Transverse colon (tissue), 4 donors: ENCODE results near the gene MTTP. TPM values are rescaled to one million over a fixed set of nuclear protein-coding genes. Genes with fewer than 3 reads are reported as not detected.

Experiments
- DNase-seq: peaks from one replicate; pipeline ENCODE4 v3.0.0-alpha.2; 2019
- H3K27ac ChIP-seq, 4 donors: fragments of 200-600 bp; sonication (generic); 2 replicates each; pipeline ENCODE4 v1.5.1; 2016 to 2018; ENCODE audit warnings: inconsistent platforms in 4 of 4
- H3K27me3 ChIP-seq: fragments of 200-600 bp; sonication (generic); 2 replicates; pipeline ENCODE4 v1.5.1; 2017; ENCODE audit warnings: inconsistent platforms
- H3K36me3 ChIP-seq, 4 donors: fragments of 200-600 bp; sonication (generic); 2 replicates each; pipeline ENCODE4 v1.5.1; 2017 to 2019; ENCODE audit warnings: inconsistent platforms in 4 of 4
- H3K4me1 ChIP-seq, 4 donors: fragments of 200-600 bp; sonication (generic); 2 replicates each; pipeline ENCODE4 v1.5.1; 2017 to 2020; ENCODE audit warnings: inconsistent platforms in 4 of 4
- H3K4me3 ChIP-seq, 4 donors: fragments of 200-600 bp; sonication (generic); 1 replicate in 1 of 4; 2 replicates in 3 of 4; pipeline versions ENCODE4 v1.5.1 to v1.6.1; 2017 to 2019; ENCODE audit warnings: inconsistent platforms in 4 of 4
- H3K9me3 ChIP-seq, 2 donors: fragments of 200-600 bp; sonication (generic); 2 replicates each; pipeline ENCODE4 v1.5.1; 2017 to 2019; ENCODE audit warnings: inconsistent platforms in 2 of 2
- EP300 ChIP-seq: sonication (generic); formaldehyde crosslinking; IDR thresholded peaks from one replicate; pipeline ENCODE4 v1.6.1; 2017; ENCODE audit warnings: antibody characterized with exemption, low read depth
- POLR2A ChIP-seq: fragments of 450-650 bp; IDR thresholded peaks from one replicate; pipeline ENCODE4 v1.6.1; 2016; ENCODE audit warnings: antibody characterized with exemption, mild to moderate bottlenecking, moderate library complexity
- POLR2AphosphoS5 ChIP-seq, 3 donors: sonication (generic); formaldehyde crosslinking; IDR thresholded peaks; one replicate each; pipeline ENCODE4 v1.6.1; 2016; ENCODE audit warnings: antibody characterized with exemption in 3 of 3
- WGBS, 2 donors: methylation state at CpG; one replicate each; pipeline ENCODE4 v1.1.5; 2018; ENCODE audit warnings: low coverage in 1 of 2; 5-methylcytosine and 5-hydroxymethylcytosine counted together
- in situ Hi-C, 4 donors: fragments of 200-750 bp; cut with MboI; loops; one replicate each; pipeline versions ENCODE4 v1.15.0 to v1.15.1; 2017; ENCODE audit warnings: low sequenced_read_pairs in 3 of 4, low pct_ligation_motif_present in 1 of 4, low pct_unique_long_range_greater_than_20kb in 1 of 4
- intact Hi-C: fragments of 100-400 bp; cut with DNase I; formaldehyde crosslinking; loops from one replicate; pipeline ENCODE4 v1.15.1; 2023; ENCODE audit warnings: low total_unique reads
- total RNA-seq, 4 donors: library from RNA; depleted of rRNA; stranded (reverse); fragments of >200 nt; gene quantifications; one replicate each; pipeline ENCODE4 v1.1.0, GENCODE V29; 2016
- TF ChIP-seq, protein P1 (sequence below), 5 experiments: fragments of 200-600 bp in 3 of 5; fragments of 450-650 bp in 2 of 5; sonication (generic) in 3 of 5; IDR thresholded peaks; 1 replicate in 2 of 5; 2 replicates in 3 of 5; pipeline ENCODE4 v1.5.1; 2016 to 2017; ENCODE audit warnings: antibody characterized with exemption in 5 of 5, inconsistent platforms in 3 of 5, mild to moderate bottlenecking in 2 of 5, moderate library complexity in 1 of 5

MTTP gene
- total RNA-seq, 4 donors from 2014 or later: 0.41 TPM; not detected in 3

DNA sequence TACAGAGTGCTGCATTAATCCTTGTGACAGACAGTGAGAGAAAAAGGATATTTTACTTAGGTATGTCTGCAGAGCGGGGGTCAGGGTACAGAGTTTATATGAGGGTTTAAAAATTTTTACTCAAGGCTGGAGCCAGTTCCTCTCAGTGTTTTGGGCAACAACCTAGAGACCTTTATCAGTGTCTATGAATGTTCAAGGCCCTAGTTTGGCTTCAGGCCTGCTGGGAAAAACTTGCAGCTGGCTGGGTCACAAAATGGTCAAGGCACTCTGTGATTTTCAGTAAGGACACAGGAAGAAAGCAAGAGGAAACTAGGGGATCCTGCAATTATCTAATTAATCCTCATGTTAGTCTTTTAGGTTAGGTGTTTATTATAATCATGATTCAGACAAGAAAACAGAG is 93.8 kb downstream of the MTTP start:
- no peak overlapping the region for H3K4me3 ChIP-seq
- no peak for DNase-seq
- H3K9me3 ChIP-seq: peaks cover 2 to 12% of the 10 kb centered on the region in 2 donors
- WGBS, 2 donors: 86 to 89% methylated on average over 1 of the region's 1 CpG
- intact Hi-C loops: no loop called here
- no peaks in the 10 kb centered on the region for H3K36me3 ChIP-seq
- TF ChIP-seq POLR2AphosphoS5 (IDR thresholded peaks at IDR 0.05): no peak
- no peak for TF ChIP-seq EP300
- TF ChIP-seq POLR2A: no peak
- TF ChIP-seq, protein P1, sequence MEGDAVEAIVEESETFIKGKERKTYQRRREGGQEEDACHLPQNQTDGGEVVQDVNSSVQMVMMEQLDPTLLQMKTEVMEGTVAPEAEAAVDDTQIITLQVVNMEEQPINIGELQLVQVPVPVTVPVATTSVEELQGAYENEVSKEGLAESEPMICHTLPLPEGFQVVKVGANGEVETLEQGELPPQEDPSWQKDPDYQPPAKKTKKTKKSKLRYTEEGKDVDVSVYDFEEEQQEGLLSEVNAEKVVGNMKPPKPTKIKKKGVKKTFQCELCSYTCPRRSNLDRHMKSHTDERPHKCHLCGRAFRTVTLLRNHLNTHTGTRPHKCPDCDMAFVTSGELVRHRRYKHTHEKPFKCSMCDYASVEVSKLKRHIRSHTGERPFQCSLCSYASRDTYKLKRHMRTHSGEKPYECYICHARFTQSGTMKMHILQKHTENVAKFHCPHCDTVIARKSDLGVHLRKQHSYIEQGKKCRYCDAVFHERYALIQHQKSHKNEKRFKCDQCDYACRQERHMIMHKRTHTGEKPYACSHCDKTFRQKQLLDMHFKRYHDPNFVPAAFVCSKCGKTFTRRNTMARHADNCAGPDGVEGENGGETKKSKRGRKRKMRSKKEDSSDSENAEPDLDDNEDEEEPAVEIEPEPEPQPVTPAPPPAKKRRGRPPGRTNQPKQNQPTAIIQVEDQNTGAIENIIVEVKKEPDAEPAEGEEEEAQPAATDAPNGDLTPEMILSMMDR (IDR thresholded peaks at IDR 0.05): no peak
- no peaks in the 10 kb centered on the region for H3K27me3 ChIP-seq
- no peaks in the 10 kb centered on the region for H3K4me1 ChIP-seq
- in situ Hi-C loops: no loop called here
- no peak overlapping the region for H3K27ac ChIP-seq

DNA sequence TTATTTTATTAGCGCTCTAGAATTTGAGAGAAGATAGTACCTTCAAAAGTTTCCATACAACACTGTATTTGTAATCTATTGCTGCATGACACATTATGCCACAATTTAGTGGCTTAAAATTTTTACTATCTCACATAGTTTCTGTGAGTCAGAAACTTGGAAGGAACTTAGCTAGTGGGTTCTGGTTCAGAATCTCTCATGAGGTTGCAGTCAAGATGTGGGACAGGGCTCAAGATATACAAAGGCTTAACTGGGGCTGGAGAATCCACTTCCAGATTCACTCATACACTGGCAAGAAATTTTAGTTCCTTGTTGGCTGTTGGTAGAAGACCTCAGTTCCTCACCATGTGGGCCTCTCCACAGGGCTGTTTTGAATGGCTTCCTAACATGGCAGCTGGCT is 94.5 kb downstream of the MTTP start:
- 91 to 94% methylated on average over 1 of the region's 1 CpG for WGBS, 2 donors
- no peak overlapping the region for H3K4me3 ChIP-seq
- H3K9me3 ChIP-seq: peaks cover 6 to 12% of the 10 kb centered on the region in 2 donors
- H3K4me1 ChIP-seq: no peaks in the 10 kb centered on the region
- no peak for TF ChIP-seq POLR2AphosphoS5 (IDR thresholded peaks at IDR 0.05)
- TF ChIP-seq POLR2A: no peak
- TF ChIP-seq EP300: no peak
- TF ChIP-seq, protein P1 (IDR thresholded peaks at IDR 0.05): no peak
- in situ Hi-C loops (no loop called here), intact Hi-C loops (no loop called here)
- no peaks in the 10 kb centered on the region for H3K36me3 ChIP-seq
- no peaks in the 10 kb centered on the region for H3K27me3 ChIP-seq
- no peak overlapping the region for H3K27ac ChIP-seq
- no peak for DNase-seq

DNA sequence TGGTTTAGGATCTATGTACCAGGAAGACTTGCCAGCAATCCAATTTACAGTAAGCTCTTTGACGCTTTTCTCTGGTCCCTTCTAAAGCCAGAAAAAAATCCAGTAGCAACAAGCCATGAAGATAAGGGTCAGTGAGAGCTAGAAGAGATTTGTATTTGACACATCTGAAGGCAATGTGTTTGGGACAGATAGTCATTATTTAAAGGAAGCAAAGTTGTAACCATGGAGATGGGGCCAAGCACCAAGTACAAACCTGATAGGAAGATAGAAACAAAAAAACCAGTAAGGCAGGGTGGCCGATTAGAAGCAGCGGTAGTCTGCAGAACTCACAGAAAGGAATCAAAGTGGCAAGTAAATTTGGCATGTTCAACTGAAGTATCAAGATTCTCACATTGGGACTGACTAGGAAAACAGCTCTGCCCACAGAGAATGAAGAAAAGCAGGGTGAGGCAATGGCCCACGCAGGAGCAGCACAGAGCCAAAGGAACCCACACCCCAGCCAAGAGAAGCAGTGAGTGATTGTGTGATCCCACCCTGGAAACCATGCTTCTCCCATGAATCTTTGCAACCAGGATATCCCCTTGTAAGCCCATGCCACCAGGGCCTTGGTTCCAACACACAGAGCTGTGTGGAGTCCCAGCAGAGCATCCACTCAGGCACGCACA is 95.9 kb downstream of the MTTP start:
- TF ChIP-seq POLR2AphosphoS5 (IDR thresholded peaks at IDR 0.05): no peak
- no peak for TF ChIP-seq EP300
- TF ChIP-seq, protein P1 (IDR thresholded peaks at IDR 0.05): no peak
- TF ChIP-seq POLR2A: no peak
- H3K9me3 ChIP-seq: peaks cover 6 to 12% of the 10 kb centered on the region in 2 donors
- intact Hi-C loops (no loop called here), in situ Hi-C loops (no loop called here)
- H3K36me3 ChIP-seq: no peaks in the 10 kb centered on the region
- DNase-seq: no peak
- WGBS, 2 donors: 88 to 92% methylated on average over 3 to 5 of the region's 5 CpGs
- no peaks in the 10 kb centered on the region for H3K27me3 ChIP-seq
- no peak overlapping the region for H3K27ac ChIP-seq
- no peak overlapping the region for H3K4me3 ChIP-seq
- H3K4me1 ChIP-seq: no peaks in the 10 kb centered on the region

Other genes starting within 250 kb of the MTTP start
- gene ADH1C, start 222.1 kb upstream of the MTTP start, total RNA-seq: 100 to 1,000 TPM in 2 of 4 donors, 10 to 100 TPM in 2; 28.1 to 496 (median 231) TPM
- not detected for gene ADH7, start 139.5 kb upstream of the MTTP start, total RNA-seq
- gene C4orf17, start 63.8 kb upstream of the MTTP start, total RNA-seq: not detected
- 1 to 10 TPM in 3 of 4 donors, not detected in 1; 6.0 to 8.1 (median 6.8) TPM for gene TRMT10A, start 10.8 kb upstream of the MTTP start, total RNA-seq
- gene C4orf54, start 83.0 kb downstream of the MTTP start, total RNA-seq: not detected
- 10 to 100 TPM in 1 of 4 donors, 1 to 10 TPM in 2, under 1 TPM in 1; 0.41 to 10.7 (median 7.6) TPM for gene DAPP1, start 242.0 kb downstream of the MTTP start, total RNA-seq